Upper lobe of left lung (tissue), 6 donors: Measurements from ENCODE around the gene TBC1D5. TPM values are rescaled to one million over a fixed set of nuclear protein-coding genes. Genes with fewer than 3 reads are reported as not detected.
"Not testable (repeated sequence)": the region's sequence is repeated elsewhere in the genome, so short reads cannot be mapped to it uniquely, and the experiment has no call there.

Experiments used
- ATAC-seq, 2 donors: fragments of 200-7000 bp; cut with Tn5 transposase; one replicate each; pipeline ENCODE4 v1.9.1; 2022; ENCODE audit warnings: mild to moderate bottlenecking in 2 of 2, moderate library complexity in 2 of 2; ENCODE audit not compliant: low FRiP score in 2 of 2
- DNase-seq, 2 donors: peaks; one replicate each; pipeline ENCODE4 v3.0.0-alpha.2; 2019 to 2020
- H3K27ac ChIP-seq, 4 donors: fragments of 200-600 bp; sonication (generic); one replicate each; pipeline ENCODE4 v1.5.1; 2016 to 2019
- H3K27me3 ChIP-seq, 4 donors: fragments of 200-600 bp; sonication (generic); one replicate each; pipeline ENCODE4 v1.5.1; 2017 to 2019
- H3K36me3 ChIP-seq, 4 donors: fragments of 200-600 bp; sonication (generic); one replicate each; pipeline ENCODE4 v1.5.1; 2016 to 2019
- H3K4me1 ChIP-seq, 4 donors: fragments of 200-600 bp; sonication (generic); one replicate each; pipeline ENCODE4 v1.5.1; 2018 to 2019
- H3K4me3 ChIP-seq, 4 donors: fragments of 200-600 bp; sonication (generic); one replicate each; pipeline ENCODE4 v1.5.1; 2017 to 2019; ENCODE audit warnings: mild to moderate bottlenecking in 2 of 4, moderate library complexity in 1 of 4
- H3K9me3 ChIP-seq, 4 donors: fragments of 200-600 bp; sonication (generic); one replicate each; pipeline ENCODE4 v1.5.1; 2018 to 2019
- EP300 ChIP-seq, 4 donors: sonication (generic); formaldehyde crosslinking; IDR thresholded peaks; one replicate each; pipeline ENCODE4 v1.5.1; 2017; ENCODE audit warnings: antibody characterized with exemption in 4 of 4, control low read depth in 2 of 4
- POLR2A ChIP-seq, 4 donors: fragments of 450-650 bp; IDR thresholded peaks; one replicate each; pipeline ENCODE4 v1.5.1; 2016 to 2017; ENCODE audit warnings: antibody characterized with exemption in 4 of 4, mild to moderate bottlenecking in 2 of 4
- POLR2AphosphoS5 ChIP-seq, 2 donors: sonication (generic); formaldehyde crosslinking; IDR thresholded peaks; one replicate each; pipeline ENCODE4 v1.5.1; 2017; ENCODE audit warnings: antibody characterized with exemption in 2 of 2
- WGBS, 2 donors: methylation state at CpG; one replicate each; pipeline ENCODE4 v1.1.5; 2017 to 2018; 5-methylcytosine and 5-hydroxymethylcytosine counted together
- total RNA-seq, 6 donors: library from RNA; depleted of rRNA in 4 of 6; stranded (reverse); fragments of >200 nt in 4 of 6; gene quantifications; one replicate each; pipeline versions ENCODE4 v1.1.0 to v1.2.1, GENCODE V29; 2016 to 2021
- TF ChIP-seq, protein P1 (sequence below), 6 experiments: fragments of 450-650 bp in 4 of 6; fragments of 200-600 bp in 2 of 6; sonication (generic) in 2 of 6; IDR thresholded peaks; one replicate each; pipeline ENCODE4 v1.5.1; 2016 to 2019; ENCODE audit warnings: antibody characterized with exemption in 6 of 6
- donor health status: DM: no; HTN: no; CAD: no; lungs with moderate emphysema.
- donor health status: DM: no; HTN: yes; CAD: no; lungs with severe emphysema.

Gene TBC1D5
- total RNA-seq, 6 donors from 2014 or later: 53.0 to 135 (median 63.3) TPM

DNA sequence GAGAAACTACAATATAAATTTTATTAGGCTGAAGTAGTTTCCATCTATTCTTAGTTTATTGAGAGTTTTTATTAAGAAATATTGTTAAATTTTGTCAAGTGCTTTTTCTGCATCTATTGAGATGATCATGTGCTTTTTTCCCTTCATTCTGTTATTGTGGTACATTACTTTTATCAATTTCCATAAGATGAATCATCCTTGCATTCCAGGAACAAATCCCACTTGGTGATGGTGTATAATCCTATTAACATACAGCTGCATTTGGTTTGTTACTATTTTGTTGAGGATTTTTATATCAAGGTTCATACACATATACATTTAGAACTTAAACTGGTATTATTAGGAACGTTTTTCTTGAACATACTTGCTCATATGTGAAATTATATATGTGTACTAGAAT, 199.8 kb downstream of the TBC1D5 start:
- Histone ChIP-seq H3K27ac (no peak overlapping the region), H3K4me3 (no peak overlapping the region), H3K36me3 (peaks cover 0 to 3% (median 0%) of the 10 kb centered on the region in 4 donors), H3K4me1 (no peaks in the 10 kb centered on the region), H3K27me3 (no peaks in the 10 kb centered on the region), H3K9me3 (no peaks in the 10 kb centered on the region)
- ATAC-seq (no peak), DNase-seq (no peak)
- no peak for TF ChIP-seq EP300 (IDR thresholded peaks at IDR 0.05)
- TF ChIP-seq POLR2A (IDR thresholded peaks at IDR 0.05): no peak
- TF ChIP-seq POLR2AphosphoS5 (IDR thresholded peaks at IDR 0.05): no peak
- TF ChIP-seq, protein P1, sequence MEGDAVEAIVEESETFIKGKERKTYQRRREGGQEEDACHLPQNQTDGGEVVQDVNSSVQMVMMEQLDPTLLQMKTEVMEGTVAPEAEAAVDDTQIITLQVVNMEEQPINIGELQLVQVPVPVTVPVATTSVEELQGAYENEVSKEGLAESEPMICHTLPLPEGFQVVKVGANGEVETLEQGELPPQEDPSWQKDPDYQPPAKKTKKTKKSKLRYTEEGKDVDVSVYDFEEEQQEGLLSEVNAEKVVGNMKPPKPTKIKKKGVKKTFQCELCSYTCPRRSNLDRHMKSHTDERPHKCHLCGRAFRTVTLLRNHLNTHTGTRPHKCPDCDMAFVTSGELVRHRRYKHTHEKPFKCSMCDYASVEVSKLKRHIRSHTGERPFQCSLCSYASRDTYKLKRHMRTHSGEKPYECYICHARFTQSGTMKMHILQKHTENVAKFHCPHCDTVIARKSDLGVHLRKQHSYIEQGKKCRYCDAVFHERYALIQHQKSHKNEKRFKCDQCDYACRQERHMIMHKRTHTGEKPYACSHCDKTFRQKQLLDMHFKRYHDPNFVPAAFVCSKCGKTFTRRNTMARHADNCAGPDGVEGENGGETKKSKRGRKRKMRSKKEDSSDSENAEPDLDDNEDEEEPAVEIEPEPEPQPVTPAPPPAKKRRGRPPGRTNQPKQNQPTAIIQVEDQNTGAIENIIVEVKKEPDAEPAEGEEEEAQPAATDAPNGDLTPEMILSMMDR (IDR thresholded peaks at IDR 0.05): no peak
- 94 to 97% methylated on average over 1 of the region's 1 CpG for WGBS, 2 donors

DNA sequence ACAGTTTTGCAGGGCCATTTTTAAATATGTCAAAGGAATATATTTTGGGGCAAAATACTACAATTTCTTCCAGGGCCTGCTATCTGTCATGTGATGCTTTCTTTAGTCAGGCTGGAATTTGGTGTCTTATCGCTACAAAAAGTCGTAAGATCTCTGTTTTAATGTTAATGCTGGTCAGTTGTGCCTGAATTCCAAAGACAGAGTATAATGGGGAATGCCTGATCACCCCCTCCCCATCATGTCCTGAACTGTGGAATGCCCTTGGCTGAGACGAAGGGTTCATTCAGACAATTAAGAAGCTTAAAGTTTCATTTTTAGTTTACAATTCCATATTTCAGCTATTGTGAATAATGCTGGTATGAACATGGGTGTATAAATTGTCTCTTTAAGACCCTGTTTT, 203.0 kb downstream of the TBC1D5 start:
- Histone ChIP-seq H3K27ac (no peak overlapping the region), H3K4me1 (no peaks in the 10 kb centered on the region), H3K4me3 (no peak overlapping the region), H3K36me3 (peaks cover 0 to 3% (median 0%) of the 10 kb centered on the region in 4 donors), H3K9me3 (no peaks in the 10 kb centered on the region), H3K27me3 (no peaks in the 10 kb centered on the region)
- TF ChIP-seq, protein P1 (IDR thresholded peaks at IDR 0.05): no peak
- 92 to 96% methylated on average over 3 of the region's 3 CpGs for WGBS, 2 donors
- no peak for DNase-seq
- no peak for ATAC-seq

DNA sequence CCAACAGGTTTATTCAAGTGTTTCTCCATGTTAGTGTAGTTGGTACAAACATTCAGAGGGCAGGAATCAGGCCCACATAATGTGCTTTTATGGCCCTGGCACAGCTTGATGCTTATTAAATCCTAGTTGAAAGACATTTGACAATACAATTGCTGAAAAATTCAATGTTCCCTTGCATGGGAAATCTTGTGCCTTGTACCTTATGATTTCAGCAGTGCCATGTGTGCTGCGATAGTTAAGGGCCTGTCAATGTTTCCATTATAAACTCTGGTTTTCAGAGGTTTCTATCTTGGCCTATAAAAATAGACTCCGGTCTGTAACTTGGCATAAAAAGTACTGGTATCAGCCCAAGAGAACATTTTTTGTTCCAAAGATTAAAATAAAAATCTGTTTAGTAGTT, 207.2 kb downstream of the TBC1D5 start:
- TF ChIP-seq, protein P1 (IDR thresholded peaks at IDR 0.05): no peak
- TF ChIP-seq POLR2AphosphoS5 (IDR thresholded peaks at IDR 0.05) (no peak), EP300 (IDR thresholded peaks at IDR 0.05) (no peak), POLR2A (IDR thresholded peaks at IDR 0.05) (no peak)
- no peaks in the 10 kb centered on the region for H3K9me3 ChIP-seq
- H3K27ac ChIP-seq: no peak overlapping the region
- no peaks in the 10 kb centered on the region for H3K36me3 ChIP-seq
- no peak overlapping the region for H3K4me3 ChIP-seq
- DNase-seq (no peak), ATAC-seq (no peak)
- no peaks in the 10 kb centered on the region for H3K4me1 ChIP-seq
- WGBS, 2 donors: 64 to 87% methylated on average over 2 of the region's 2 CpGs
- H3K27me3 ChIP-seq: no peaks in the 10 kb centered on the region

DNA sequence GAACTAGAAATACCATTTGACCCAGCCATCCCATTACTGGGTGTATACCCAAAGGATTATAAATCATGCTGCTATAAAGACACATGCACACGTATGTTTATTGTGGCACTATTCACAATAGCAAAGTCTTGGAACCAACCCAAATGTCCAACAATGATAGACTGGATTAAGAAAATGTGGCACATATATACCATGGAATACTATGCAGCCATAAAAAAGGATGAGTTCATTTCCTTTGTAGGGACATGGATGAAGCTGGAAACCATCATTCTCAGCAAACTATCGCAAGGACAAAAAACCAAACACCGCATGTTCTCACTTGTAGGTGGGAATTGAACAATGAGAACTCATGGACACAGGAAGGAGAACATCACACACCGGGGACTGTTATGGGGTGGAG, 210.0 kb downstream of the TBC1D5 start:
- not testable (repeated sequence) for DNase-seq

DNA sequence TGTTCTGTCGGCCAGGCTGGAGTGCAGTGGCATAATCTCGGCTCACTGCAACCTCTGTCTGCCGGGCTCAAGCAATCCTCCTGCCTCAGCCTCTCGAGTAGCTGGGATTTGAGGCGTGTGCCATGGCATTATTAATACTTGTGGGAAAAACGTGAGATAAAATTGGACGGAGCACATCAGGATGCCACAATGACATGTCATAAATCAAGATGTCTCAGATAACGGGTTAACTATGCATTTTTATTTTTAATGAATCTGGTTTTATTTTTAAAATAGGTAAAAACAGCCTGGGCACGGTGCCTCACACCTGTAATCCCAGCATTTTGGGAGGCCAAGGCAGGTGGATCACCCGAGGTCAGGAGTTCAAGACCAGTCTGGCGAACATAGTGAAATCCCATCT, 212.8 kb downstream of the TBC1D5 start:
- Histone ChIP-seq H3K27me3 (no peaks in the 10 kb centered on the region), H3K27ac (no peak overlapping the region), H3K4me1 (no peaks in the 10 kb centered on the region), H3K9me3 (no peaks in the 10 kb centered on the region), H3K4me3 (no peak overlapping the region), H3K36me3 (no peaks in the 10 kb centered on the region)
- no peak for ATAC-seq
- no peak for DNase-seq
- 87 to 88% methylated on average over 11 of the region's 11 CpGs for WGBS, 2 donors
- TF ChIP-seq EP300 (IDR thresholded peaks at IDR 0.05) (no peak), POLR2AphosphoS5 (IDR thresholded peaks at IDR 0.05) (no peak), POLR2A (IDR thresholded peaks at IDR 0.05) (no peak)
- TF ChIP-seq, protein P1 (IDR thresholded peaks at IDR 0.05): no peak

More for the DNA sequence above, 210.0 kb downstream of the TBC1D5 start:
- not testable (repeated sequence) for H3K27ac ChIP-seq, H3K36me3 ChIP-seq, H3K27me3 ChIP-seq, H3K4me1 ChIP-seq, H3K9me3 ChIP-seq, H3K4me3 ChIP-seq, ATAC-seq
- WGBS, 2 donors: 96% methylated on average over 3 to 4 of the region's 4 CpGs
